Embryonic facial prominence (tissue), 1 donor: Measurements from ENCODE around the gene CUL1.

Experiments used
- DNase-seq: peaks from one replicate; pipeline ENCODE4 v3.0.0-alpha.2; 2016; ENCODE audit errors: extremely low spot score

CUL1 gene

DNA sequence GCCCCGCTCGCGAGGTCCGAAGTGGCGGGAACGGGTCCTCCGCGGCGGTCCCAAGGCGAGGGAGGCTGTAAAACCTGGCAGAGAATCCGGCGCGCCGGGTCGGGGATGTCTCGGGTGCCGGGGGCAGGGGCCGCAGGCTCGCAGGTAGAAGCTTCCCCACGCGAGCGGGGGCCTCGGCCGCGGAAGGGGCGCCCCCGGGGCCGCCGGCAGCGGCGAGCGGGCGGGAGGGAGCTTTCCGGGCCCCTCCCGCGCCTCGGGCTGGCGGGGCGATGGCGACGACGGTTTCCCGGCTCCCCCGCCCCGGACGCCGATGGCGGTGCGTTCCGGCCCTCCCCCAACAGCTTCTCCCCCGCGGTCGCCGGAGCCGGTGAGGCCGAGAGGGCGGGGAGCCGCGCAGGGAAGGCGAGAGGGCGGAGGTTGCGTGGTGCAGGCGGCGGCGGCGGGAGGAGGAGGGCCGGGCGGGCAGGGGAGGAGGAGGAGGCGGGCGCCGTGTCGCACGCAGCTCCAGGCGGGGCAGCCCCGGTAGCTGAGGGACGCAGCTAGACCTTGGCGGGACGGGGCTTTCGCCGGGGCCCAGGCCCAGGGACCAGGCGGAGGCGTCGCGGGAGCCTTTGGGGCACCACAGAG is at the start of gene CUL1:
TSS of gene CUL1 (plus strand) at position 507 of the 627 bp plus-strand sequence. CDS start 31,220 bp downstream, outside the sequence.
- no peak for DNase-seq

DNA sequence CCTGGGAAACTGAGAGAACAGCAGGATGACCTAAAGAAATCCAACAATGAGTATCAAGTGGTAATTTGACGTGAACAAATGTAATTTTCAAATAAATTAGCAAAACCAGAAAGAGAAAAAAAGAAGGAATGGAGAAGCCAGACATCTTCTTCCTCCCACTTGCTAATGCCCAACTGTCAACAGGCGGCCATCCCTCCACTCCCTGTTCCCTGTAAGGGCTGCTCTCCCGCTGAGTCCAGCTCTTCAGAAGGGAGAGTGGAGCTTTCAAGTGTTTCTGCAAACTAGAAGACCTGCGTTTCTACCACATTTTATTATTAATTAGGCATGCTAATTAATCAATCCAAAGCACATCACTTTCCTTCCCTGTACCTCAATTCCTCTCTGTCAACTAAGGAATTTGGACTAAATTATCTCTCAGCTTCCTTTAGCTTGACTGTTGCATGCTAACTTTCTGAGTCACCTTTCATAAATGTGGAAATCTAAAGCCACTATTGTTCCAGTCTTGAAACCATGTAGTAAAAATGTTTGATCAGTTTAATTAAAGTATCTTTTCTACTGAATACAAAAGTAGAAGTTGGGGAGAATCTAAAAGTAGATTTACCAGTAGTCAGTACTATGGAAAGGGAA is 48.4 kb upstream of the CUL1 start:
- DNase-seq, result no peak

DNA sequence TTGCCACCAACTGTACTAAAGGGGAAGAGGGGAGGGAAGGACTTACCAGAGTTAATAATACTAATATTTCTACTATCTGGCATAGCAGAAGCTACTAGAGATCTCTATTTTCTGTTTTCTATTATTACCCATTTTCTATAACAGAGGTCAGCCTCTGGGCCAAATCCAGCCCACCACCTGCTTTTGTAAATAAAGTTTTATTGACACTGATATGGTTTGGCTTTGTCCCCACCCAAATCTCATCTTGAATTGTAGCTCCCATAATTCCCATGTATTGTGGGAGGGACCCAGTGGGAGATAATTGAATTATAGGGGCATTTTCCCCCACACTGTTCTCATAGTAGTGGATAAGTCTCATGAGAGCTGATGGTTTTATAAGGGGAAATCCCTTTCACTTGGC is 45.9 kb upstream of the CUL1 start:
- DNase-seq, result no peak

DNA sequence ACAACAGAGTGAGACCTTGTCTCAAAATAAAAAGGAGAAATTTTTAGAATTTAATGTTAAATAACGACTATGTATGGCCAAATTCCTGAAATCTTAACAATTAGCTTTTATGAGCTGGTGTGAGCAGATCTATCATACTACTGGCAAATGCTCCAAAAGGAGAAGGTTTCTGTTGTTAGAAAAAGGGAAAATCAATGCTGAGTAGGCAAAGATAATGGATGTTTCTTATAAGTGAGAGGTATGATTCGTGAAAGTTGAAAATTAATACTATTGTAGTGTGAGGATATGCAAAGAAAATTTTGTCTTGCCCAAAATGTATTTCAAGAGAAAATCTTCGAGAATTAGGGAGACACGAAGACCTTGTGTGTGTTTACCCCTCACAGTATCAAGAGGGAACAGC is 40.8 kb upstream of the CUL1 start:
- no peak for DNase-seq

DNA sequence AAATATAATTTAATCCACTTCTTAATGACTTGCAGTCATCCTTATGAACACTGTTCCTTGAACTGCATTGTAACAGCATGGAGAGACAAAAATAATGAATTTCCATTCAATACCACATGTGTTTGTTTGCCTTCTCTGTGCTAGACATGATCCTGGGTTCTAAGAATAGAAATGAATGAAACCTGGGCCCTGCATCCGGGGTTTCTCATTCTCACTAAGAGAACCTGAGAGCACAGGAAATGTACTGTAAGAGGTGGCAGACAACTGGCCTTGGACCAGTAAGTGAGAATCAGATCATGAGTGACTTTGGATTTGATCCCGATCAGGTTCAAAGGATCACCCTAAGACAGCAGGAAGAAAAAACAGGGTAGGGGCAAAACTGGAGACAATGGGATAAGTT is 37.2 kb upstream of the CUL1 start:
- no peak for DNase-seq

DNA sequence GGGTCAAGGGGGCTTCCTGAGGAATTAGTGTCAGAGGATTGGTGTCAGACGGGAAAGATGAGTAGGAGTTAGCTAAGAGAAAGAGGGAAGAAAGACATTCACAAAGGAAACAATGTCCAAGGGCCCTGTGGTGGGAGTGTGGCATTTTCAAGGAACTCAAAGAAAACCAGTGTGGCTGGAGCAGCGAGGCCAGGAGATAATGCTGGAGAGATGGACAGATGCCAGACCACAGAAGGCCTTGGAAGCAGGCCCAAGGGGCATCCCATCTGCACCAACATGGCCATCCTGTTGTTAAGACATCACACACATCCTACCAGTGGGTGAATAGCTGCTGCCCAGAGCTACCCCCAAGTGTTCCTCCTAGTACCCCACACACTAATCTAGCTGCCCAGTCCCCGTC is 36.1 kb upstream of the CUL1 start:
- no peak for DNase-seq

DNA sequence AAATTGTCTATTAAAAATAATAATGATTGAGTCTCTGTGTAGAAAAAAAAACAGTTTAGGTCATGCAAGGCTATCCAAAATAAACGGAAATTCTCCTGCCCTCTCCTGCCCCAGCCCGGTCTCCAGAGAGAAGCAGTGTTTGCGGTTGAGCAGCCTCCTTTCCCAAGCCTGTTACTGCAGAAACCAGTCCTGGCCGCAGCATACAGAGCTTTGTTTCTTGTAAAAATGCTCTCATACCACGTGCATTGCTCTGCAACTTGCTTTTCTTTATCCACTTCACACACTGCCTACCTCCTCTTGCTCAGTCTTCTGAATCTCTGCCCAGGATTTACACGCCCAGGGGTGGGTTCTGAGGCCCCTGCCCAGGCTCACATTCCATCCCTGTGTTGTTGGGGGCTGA is 34.4 kb upstream of the CUL1 start:
- DNase-seq, result no peak

DNA sequence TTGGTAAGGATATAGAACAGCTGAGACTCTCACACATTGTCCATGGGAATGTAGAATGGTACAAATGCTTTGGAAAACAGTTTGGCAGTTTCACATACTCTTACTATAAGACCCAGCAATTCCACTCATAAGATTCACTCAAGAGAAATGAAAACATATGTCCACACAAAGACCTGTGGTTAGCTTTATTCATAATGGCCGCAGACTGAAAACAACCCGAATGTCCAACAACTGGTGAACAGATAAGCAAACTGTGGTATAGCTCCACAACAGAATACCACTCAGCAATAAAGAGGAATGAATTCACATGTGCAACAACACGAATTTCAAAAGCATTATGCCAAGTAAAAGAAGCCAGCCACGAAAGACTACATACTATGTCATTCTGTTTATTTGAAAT is 33.5 kb upstream of the CUL1 start:
- no peak for DNase-seq

DNA sequence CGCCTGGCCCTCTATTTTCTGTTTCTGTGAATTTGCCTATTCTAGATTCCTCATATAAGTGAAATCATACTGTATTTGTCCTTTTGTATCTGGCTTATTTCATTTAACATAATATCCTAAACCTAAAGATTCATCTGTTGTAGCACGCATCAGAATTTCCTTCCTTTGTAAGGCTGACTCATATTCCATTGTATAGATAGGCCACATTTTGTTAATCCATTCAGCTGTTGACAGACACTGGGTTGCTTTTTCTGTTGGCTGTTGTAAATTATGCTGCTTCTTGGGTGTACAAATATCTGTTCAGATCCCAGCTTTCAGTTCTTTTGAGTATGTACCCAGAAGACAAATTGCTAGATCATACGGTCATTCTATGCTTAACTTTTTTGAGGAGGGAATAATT is 28.8 kb upstream of the CUL1 start:
- no peak for DNase-seq

DNA sequence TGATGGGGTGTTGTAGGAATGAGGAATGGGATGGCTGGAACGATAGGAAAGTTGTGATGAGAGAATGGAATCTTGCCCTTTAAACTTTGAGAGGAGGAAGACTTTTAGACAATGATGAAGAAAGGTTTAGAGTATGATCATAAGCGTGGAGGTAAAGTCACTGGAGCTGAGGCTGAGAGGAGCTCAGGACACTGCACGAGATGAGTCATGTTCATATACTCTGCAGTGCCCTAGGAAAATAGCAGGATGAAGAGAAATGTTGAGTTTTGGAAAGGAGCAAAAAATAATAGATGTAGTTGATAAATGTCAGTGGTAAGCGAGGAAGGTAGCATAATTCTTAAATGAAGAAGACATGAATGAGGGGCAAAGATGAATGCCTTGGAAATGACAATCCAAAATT is 28.3 kb upstream of the CUL1 start:
- no peak for DNase-seq

DNA sequence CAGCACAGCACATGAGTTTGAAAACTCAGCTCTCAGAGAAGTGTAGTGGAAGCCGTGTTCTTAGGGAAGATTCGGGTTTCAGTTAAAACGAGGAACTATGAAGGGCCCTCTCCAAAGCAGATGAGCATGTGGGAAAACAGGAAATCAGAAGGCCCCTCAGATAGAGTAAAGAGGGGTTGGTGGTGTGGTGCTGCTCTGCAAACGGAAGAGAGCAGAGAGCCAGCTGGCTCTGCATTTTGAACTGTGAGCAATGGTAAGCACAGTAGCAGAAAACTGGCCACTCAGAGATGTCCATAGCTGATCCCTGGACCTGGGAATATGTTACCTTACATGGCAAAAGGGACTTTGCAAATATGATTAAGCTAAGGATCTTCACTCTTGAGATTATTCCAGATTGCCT is 27.9 kb upstream of the CUL1 start:
- DNase-seq, result no peak

DNA sequence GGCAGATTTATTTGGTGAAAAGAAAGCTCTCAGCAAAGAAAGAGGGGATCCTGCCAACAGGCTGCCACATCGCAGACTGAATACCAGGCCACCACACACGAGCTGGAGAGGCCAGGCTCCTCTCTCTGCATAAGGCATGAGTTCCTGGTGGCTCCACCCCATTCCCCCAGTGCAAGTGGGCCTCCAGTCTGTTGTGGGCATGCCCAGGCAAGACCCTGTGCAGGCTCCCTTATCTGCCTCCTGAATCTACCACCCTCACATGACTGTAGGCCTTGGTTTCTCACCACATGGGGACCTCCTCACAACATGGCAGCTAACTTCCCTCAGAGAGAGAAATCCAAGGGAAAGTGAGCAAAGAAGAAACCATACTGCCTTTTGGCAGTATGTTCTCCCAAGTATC is 26.7 kb upstream of the CUL1 start:
- no peak for DNase-seq

DNA sequence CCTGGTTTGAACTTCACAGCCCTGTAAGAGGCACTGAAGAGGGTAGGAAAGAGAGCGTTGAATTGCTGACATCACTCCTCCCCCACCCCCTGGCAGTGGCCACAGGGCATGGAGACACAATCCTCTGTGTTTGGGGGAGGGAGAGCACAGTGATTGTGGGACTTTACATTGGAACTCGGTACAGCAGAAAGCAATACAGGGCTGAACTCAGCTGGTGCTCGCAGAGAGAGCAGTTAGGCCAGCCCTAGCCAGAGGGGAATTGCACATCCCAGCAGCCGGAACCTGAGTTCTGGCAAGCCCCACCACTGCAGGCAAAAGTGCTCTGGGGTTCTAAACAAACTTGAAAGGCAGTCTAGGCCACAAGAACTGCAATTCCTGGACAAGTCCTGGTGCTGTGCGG is 24.0 kb upstream of the CUL1 start:
- no peak for DNase-seq

DNA sequence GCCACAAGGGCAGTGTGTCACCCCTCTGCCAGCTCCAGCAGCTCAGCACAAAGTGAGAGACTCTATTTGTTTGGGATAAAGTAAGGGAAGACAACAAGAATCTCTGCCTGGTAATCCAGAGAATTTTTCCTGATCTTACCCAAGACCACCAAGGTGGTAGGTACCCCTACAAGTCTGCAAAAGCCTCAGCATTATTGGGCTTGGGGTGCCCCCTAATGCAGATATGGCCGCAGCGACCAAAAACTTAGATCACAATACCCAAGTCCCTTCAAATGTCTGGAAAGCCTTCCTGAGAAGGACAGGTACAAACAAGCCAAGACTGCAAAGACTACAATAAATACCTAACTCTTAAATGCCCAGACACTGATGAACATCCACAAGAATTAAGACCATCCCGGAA is 22.4 kb upstream of the CUL1 start:
- no peak for DNase-seq

DNA sequence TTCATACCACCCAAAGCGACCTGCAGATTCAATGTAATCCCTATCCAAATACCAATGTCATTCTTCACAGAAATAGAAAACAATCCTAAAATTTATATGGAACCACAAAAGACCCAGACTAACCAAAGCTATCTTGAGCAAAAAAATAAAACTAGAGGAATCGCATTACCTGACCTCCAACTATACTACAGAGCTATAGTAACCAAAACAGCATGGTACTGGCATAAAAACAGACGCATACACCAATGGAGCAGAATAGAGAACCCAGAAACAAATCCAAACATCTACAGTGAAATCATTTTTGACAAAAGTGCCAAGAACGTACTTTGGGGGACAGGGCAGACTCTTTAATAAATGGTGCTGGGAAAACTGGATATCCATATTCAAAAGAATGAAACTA is 16.9 kb upstream of the CUL1 start:
- DNase-seq, result no peak

DNA sequence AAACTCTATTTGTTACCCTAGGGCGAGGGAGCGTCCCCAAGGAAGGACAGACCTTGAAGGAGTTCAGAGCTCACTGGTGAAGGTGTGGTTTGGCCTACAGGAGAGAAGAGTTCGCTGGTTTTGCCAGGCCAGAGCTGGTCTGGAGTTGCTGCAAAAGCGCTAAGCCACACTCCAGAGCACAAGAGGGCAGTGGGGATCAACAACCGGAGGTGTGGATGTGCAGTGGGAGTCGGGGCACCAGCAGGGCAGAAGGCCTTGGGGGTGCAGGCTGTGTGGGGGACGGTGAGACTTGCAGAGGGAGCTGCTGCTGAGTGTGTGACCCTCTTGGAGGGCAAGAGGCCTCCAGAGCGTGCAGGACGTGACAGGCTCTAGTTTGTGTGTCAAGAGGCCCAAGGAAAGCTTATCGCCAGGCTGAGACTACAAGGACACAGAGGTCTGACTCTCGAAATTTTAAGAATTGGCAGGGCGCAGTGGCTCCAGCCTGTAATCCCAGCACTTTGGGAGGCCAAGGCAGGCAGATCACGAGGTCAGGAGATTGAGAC is 14.3 kb upstream of the CUL1 start:
- no peak for DNase-seq

DNA sequence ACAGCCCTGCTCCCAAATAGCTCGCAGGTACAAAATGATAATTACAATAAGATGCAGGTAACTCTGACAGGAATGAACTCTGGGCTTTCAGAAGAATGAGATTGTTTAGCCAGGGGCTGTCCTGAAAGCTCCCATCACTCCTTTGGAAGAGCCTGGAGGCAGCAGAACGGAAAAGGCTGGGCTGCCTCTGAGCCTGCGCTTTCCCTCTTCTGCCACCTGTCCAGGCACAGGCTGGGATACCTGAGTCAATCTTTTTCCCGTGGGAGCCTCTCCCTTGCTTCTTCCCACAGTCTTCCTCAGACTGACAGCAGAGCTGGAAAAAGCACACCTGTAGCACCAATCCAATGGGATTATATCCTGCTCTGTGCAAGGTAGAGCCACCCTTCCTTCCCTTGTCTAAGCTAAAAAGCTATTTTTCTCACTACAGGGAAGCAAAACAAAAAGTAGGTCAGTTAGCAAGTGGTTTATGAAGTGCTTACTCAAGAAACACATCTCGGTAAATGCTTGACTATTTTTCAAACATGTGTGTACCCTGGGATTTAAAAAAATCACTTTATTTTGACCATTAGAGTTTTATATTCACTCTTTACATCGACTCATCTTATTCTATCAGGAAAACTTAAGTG is 12.3 kb upstream of the CUL1 start:
- no peak for DNase-seq

DNA sequence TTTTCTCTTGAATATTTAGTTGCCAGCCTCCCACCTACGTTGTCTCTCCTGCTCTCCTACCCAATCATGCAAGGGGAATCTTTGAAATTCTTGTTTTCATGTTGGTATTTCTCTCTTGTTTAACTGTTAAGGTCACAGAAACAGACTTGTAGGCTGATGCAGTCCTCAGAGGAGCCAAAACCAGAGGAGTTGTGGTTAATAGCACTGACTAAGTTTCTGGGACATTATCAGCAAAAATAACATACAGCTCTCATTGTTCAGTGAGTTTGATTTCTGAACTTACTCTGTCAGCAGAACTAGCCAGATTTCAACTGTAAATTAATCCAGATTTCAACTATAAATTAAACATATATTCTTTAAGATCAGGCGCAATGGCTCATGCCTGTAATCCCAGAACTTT is 11.1 kb upstream of the CUL1 start:
- DNase-seq, result no peak

DNA sequence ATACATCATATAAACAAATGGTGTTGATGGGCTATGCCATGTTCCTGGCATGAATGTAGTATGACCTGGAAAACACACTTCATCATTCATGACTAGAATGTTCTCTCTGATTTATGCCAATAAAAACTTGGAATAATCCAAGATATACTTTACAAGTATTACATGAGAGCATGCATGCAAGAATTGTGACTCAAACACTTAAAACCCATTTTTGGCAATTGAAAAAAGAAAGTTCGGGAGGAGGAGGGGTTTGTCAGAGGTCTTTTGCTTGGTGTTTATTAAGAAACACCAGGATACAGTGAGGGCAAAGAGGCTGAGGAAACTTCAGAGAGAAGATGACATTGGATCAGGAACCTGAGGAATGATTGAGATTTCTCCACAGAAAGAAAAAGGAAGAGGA is 10.2 kb upstream of the CUL1 start:
- DNase-seq, result no peak

DNA sequence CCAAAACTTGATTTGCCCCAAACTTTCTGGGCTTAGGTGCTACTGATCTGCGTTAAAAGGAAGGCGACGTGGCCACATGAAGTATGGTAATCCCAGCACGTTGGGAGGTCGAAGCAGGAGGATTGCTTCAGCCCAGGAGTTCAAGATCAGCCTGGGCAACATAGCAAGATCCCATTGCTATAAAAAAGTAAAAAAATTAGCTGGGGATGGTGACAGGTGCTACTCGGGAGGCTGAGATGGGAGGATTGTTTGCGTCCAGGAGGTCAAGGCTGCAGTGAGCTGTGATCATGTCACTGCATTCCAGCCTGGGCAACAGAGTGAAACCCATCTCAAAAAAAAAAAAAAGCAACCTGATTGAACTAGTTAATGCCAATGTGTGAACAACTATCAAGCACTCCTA is 5.1 kb upstream of the CUL1 start:
- DNase-seq, result no peak

DNA sequence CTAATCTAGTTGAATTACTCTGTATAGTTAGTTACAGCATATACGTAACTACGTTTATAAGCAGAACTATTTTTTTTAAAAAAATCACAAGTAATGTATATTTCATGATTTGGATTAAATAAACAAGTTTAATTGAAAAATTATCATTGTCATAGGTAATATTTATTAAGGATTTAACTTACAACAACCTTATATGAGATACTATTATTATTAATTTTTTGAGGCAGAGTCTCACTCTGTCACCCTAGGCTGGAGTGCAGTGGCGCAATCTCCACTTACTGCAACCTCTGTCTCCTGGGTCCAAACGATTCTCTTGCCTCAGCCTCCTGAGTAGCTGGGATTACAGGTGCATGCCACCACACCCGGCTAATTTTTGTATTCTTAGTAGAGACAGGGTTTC is 4.1 kb upstream of the CUL1 start:
- no peak for DNase-seq

DNA sequence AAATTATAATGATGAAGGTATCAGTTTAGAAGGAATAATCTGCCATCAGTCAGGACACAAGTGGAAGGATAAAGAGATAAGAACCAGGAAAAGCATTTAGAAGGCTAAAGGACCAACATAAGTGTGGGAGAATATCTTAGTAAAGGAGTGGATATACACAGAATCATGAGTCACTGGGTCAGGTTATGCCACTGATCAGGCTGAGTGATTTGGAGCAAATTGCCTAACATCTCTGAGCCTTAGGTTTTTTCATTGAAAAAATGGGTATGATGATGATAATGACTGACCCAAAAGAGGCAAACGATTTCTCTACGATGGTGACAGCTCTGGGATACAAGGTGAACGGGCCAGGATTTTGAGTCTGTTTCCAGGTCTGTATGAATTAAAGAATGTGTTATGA is 2.8 kb upstream of the CUL1 start:
- no peak for DNase-seq

DNA sequence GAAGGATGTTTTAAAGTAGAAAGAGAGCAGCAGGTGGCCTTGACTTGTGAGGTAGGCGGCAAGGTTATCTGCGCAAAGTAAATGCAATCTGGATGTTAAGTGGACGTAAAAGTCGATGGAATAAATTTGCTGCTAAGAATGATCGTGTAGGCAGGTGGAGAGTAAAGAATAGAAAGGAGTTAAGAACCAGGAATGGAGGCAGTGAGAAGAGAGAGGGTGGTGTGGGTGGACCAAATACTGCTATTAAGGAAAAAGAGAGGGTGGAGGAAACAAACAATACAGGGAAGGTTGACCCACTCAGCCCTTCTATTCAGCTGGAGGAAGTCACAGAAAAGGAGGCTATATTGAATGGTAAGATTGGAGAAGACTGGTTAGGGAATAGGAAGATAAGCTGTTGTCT is 1.9 kb upstream of the CUL1 start:
- no peak for DNase-seq
